SK-N-SH treated with all-trans-retinoic acid at 6 μM for 48 hours (cell line): ENCODE measurements around the gene THSD4.

Source experiments
- ATAC-seq: fragments of 200-7000 bp; cut with Tn5 transposase; 3 replicates; pipeline ENCODE4 v1.9.1; 2020; ENCODE audit warnings: mild to moderate bottlenecking, moderate library complexity
- ARNTL ChIP-seq: fragments of 450-650 bp; formaldehyde crosslinking; IDR thresholded peaks from 2 replicates; pipeline ENCODE4 v1.5.0; 2020; ENCODE audit warnings: low read depth, mild to moderate bottlenecking, moderate library complexity, borderline replicate concordance
- CREB5 ChIP-seq: fragments of 250-450 bp; sonication (Bioruptor Pico); IDR thresholded peaks from 2 replicates; pipeline ENCODE4 v1.5.1; 2020; ENCODE audit warnings: low read depth, mild to moderate bottlenecking, moderate library complexity
- CSDC2 ChIP-seq: fragments of 250-450 bp; sonication (Bioruptor Pico); IDR thresholded peaks from 2 replicates; pipeline ENCODE4 v1.5.0; 2020; ENCODE audit warnings: mild to moderate bottlenecking, moderate library complexity
- GLIS3 ChIP-seq: fragments of 250-450 bp; sonication (Bioruptor Pico); IDR thresholded peaks from 2 replicates; pipeline ENCODE4 v1.5.0; 2020; ENCODE audit warnings: mild to moderate bottlenecking, moderate library complexity
- OSR1 ChIP-seq: fragments of 250-450 bp; sonication (Bioruptor Pico); IDR thresholded peaks from 2 replicates; pipeline ENCODE4 v1.8.0; 2022; ENCODE audit warnings: moderate library complexity, mild to moderate bottlenecking, inconsistent platforms
- POU6F1 ChIP-seq: fragments of 250-450 bp; sonication (Bioruptor Pico); IDR thresholded peaks from 2 replicates; pipeline ENCODE4 v1.8.0; 2021; ENCODE audit warnings: low read depth, mild to moderate bottlenecking, moderate library complexity, borderline replicate concordance
- PPARA ChIP-seq: fragments of 250-450 bp; sonication (Bioruptor Pico); IDR thresholded peaks from 2 replicates; pipeline ENCODE4 v1.5.0; 2020; ENCODE audit warnings: mild to moderate bottlenecking, borderline replicate concordance
- RARB ChIP-seq: fragments of 250-450 bp; sonication (Bioruptor Pico); IDR thresholded peaks from 2 replicates; pipeline ENCODE4 v1.8.0; 2021; ENCODE audit warnings: mild to moderate bottlenecking, moderate library complexity
- SNAI2 ChIP-seq: fragments of 250-450 bp; sonication (Bioruptor Pico); IDR thresholded peaks from 2 replicates; pipeline ENCODE4 v1.5.0; 2020; ENCODE audit warnings: mild to moderate bottlenecking, moderate library complexity
- TCF4 ChIP-seq: fragments of 250-450 bp; sonication (Bioruptor Pico); IDR thresholded peaks from 2 replicates; pipeline ENCODE4 v1.8.0; 2021; ENCODE audit warnings: mild to moderate bottlenecking, moderate library complexity, borderline replicate concordance
- TOX ChIP-seq: fragments of 250-450 bp; sonication (Bioruptor Pico); IDR thresholded peaks from 2 replicates; pipeline ENCODE4 v1.8.0; 2021; ENCODE audit warnings: mild to moderate bottlenecking, moderate library complexity, borderline replicate concordance
- ZFP30 ChIP-seq: fragments of 450-650 bp; formaldehyde crosslinking; IDR thresholded peaks from 2 replicates; pipeline ENCODE4 v1.5.0; 2022; ENCODE audit warnings: mild to moderate bottlenecking, moderate library complexity
- ZNF565 ChIP-seq: fragments of 450-650 bp; formaldehyde crosslinking; conservative IDR thresholded peaks from 2 replicates; pipeline ENCODE4 v1.5.0; 2020; ENCODE audit warnings: low read depth, mild to moderate bottlenecking, moderate library complexity
- ZNF8 ChIP-seq: fragments of 450-650 bp; formaldehyde crosslinking; IDR thresholded peaks from 2 replicates; pipeline ENCODE4 v1.5.0; 2020; ENCODE audit warnings: mild to moderate bottlenecking, moderate library complexity
- TF ChIP-seq, protein P1 (sequence below): fragments of 250-450 bp; sonication (Bioruptor Pico); IDR thresholded peaks from 2 replicates; pipeline ENCODE4 v1.8.0; 2020; ENCODE audit warnings: mild to moderate bottlenecking, moderate library complexity, borderline replicate concordance
- TF ChIP-seq, protein P2 (sequence below): fragments of 250-450 bp; sonication (Bioruptor Pico); IDR thresholded peaks from 2 replicates; pipeline ENCODE4 v1.5.1; 2021; ENCODE audit warnings: mild to moderate bottlenecking, moderate library complexity
- TF ChIP-seq, protein P3 (sequence below): fragments of 250-450 bp; sonication (Bioruptor Pico); IDR thresholded peaks from 2 replicates; pipeline ENCODE4 v1.5.0; 2020; ENCODE audit warnings: mild to moderate bottlenecking, moderate library complexity

The THSD4 gene

GRCh38 chr15:71422530-71423259, 307.4 kb downstream of the THSD4 start:
- TF ChIP-seq ZFP30 (CRISPR knock-in tag) = no peak
- ATAC-seq = no peak

DNA sequence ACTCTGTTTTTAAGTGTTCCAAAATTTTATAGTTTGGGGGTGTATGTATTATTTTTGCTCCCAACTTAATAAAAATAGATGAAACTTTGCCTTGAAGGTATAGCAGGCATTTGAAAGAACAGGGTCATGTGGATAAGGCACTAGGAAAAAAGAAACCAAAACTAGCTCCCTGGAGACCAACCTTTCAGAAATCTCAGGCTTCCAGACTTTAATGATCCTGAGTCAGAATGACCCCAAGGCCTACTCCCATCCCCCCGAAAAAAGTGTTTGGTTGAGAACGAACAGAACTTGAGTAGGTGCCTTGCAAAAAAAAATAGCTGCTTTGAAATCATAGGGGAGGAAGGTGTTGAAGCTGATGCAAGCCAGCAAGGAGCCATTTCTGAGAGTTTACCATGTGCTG, 309.5 kb downstream of the THSD4 start:
- no peak for ATAC-seq
- TF ChIP-seq GLIS3 (no peak), OSR1 (CRISPR knock-in tag) (no peak), TCF4 (CRISPR knock-in tag) (no peak), ARNTL (no peak), POU6F1 (no peak), PPARA (CRISPR knock-in tag) (no peak)

GRCh38 chr15:71425388-71425787, 310.1 kb downstream of the THSD4 start:
- TF ChIP-seq ZFP30 (CRISPR knock-in tag) (no peak), ARNTL (no peak), CREB5 (CRISPR knock-in tag) (no peak), POU6F1 (no peak), ZNF565 (CRISPR knock-in tag) (no peak), SNAI2 (CRISPR knock-in tag) (no peak), PPARA (CRISPR knock-in tag) (no peak), TCF4 (CRISPR knock-in tag) (no peak), ZNF8 (CRISPR knock-in tag) (no peak), RARB (CRISPR knock-in tag) (no peak), TOX (CRISPR knock-in tag) (no peak), CSDC2 (CRISPR knock-in tag) (no peak)
- TF ChIP-seq, protein P1, sequence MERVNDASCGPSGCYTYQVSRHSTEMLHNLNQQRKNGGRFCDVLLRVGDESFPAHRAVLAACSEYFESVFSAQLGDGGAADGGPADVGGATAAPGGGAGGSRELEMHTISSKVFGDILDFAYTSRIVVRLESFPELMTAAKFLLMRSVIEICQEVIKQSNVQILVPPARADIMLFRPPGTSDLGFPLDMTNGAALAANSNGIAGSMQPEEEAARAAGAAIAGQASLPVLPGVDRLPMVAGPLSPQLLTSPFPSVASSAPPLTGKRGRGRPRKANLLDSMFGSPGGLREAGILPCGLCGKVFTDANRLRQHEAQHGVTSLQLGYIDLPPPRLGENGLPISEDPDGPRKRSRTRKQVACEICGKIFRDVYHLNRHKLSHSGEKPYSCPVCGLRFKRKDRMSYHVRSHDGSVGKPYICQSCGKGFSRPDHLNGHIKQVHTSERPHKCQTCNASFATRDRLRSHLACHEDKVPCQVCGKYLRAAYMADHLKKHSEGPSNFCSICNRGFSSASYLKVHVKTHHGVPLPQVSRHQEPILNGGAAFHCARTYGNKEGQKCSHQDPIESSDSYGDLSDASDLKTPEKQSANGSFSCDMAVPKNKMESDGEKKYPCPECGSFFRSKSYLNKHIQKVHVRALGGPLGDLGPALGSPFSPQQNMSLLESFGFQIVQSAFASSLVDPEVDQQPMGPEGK (CRISPR knock-in tag) = no peak
- TF ChIP-seq, protein P2, sequence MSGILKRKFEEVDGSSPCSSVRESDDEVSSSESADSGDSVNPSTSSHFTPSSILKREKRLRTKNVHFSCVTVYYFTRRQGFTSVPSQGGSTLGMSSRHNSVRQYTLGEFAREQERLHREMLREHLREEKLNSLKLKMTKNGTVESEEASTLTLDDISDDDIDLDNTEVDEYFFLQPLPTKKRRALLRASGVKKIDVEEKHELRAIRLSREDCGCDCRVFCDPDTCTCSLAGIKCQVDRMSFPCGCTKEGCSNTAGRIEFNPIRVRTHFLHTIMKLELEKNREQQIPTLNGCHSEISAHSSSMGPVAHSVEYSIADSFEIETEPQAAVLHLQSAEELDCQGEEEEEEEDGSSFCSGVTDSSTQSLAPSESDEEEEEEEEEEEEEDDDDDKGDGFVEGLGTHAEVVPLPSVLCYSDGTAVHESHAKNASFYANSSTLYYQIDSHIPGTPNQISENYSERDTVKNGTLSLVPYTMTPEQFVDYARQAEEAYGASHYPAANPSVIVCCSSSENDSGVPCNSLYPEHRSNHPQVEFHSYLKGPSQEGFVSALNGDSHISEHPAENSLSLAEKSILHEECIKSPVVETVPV (CRISPR knock-in tag) = no peak
- TF ChIP-seq, protein P3, sequence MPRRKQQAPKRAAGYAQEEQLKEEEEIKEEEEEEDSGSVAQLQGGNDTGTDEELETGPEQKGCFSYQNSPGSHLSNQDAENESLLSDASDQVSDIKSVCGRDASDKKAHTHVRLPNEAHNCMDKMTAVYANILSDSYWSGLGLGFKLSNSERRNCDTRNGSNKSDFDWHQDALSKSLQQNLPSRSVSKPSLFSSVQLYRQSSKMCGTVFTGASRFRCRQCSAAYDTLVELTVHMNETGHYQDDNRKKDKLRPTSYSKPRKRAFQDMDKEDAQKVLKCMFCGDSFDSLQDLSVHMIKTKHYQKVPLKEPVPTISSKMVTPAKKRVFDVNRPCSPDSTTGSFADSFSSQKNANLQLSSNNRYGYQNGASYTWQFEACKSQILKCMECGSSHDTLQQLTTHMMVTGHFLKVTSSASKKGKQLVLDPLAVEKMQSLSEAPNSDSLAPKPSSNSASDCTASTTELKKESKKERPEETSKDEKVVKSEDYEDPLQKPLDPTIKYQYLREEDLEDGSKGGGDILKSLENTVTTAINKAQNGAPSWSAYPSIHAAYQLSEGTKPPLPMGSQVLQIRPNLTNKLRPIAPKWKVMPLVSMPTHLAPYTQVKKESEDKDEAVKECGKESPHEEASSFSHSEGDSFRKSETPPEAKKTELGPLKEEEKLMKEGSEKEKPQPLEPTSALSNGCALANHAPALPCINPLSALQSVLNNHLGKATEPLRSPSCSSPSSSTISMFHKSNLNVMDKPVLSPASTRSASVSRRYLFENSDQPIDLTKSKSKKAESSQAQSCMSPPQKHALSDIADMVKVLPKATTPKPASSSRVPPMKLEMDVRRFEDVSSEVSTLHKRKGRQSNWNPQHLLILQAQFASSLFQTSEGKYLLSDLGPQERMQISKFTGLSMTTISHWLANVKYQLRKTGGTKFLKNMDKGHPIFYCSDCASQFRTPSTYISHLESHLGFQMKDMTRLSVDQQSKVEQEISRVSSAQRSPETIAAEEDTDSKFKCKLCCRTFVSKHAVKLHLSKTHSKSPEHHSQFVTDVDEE (CRISPR knock-in tag) = no peak
- ATAC-seq = no peak
